Ovary (tissue), 3 donors: ENCODE results near the gene PTPRU.

Experiments used
- CTCF ChIP-seq, 3 donors: fragments of 450-650 bp in 2 of 3; fragments of 200-600 bp in 1 of 3; IDR thresholded peaks; one replicate each; pipeline versions ENCODE4 v1.5.1 to v1.8.0; 2016 to 2022; ENCODE audit warnings: antibody characterized with exemption in 3 of 3, mild to moderate bottlenecking in 1 of 3
- EP300 ChIP-seq: sonication (generic); formaldehyde crosslinking; IDR thresholded peaks from one replicate; pipeline ENCODE4 v1.6.1; 2017; ENCODE audit warnings: antibody characterized with exemption
- POLR2A ChIP-seq: fragments of 450-650 bp; IDR thresholded peaks from one replicate; pipeline ENCODE4 v1.6.1; 2017; ENCODE audit warnings: antibody characterized with exemption, mild to moderate bottlenecking, moderate library complexity
- donor health status: DM: no; HTN: no; CAD: no.

GRCh38 chr1:29256979-29257804, 20.9 kb downstream of the PTPRU start:
- TF ChIP-seq EP300 (no peak), CTCF (IDR thresholded peaks at IDR 0.05) (no peak), POLR2A (no peak)
